GM18508 (cell line): ENCODE measurements around the gene OAS2.

Experiments used
- ATAC-seq: cut with Tn5 transposase; IDR thresholded peaks from one replicate; pipeline ENCODE4 v1.9.1; 2021; ENCODE audit warnings: moderate number of reproducible peaks; ENCODE audit not compliant: insufficient read depth, unreplicated experiment

OAS2 gene

GRCh38 chr12:113007166-113007565, 28.8 kb downstream of the OAS2 start:
- no peak for ATAC-seq

GRCh38 chr12:113010701-113011100, 32.4 kb downstream of the OAS2 start:
- no peak for ATAC-seq

- no peak for ATAC-seq
These were observed 36.2 kb downstream of the OAS2 start for GRCh38 chr12:113014565-113014964.

- ATAC-seq, result no peak
These were observed 38.5 kb downstream of the OAS2 start for GRCh38 chr12:113016796-113017195.

- no peak for ATAC-seq
These were observed 40.7 kb downstream of the OAS2 start for GRCh38 chr12:113019025-113019424.

- ATAC-seq, result no peak
These were observed 43.2 kb downstream of the OAS2 start for GRCh38 chr12:113021500-113021899.

- no peak for ATAC-seq
These were observed 44.4 kb downstream of the OAS2 start for GRCh38 chr12:113022563-113023297.

- no peak for ATAC-seq
These were observed 49.4 kb downstream of the OAS2 start for GRCh38 chr12:113027726-113028125.

GRCh38 chr12:113030875-113031525, 52.7 kb downstream of the OAS2 start:
- ATAC-seq, result no peak

GRCh38 chr12:113039911-113040445, 61.7 kb downstream of the OAS2 start:
- ATAC-seq, result no peak

- ATAC-seq, result no peak
These were observed 62.4 kb downstream of the OAS2 start for GRCh38 chr12:113040722-113041171.

GRCh38 chr12:113041560-113041959, 63.2 kb downstream of the OAS2 start:
- ATAC-seq, result no peak

- no peak for ATAC-seq
These were observed 64.9 kb downstream of the OAS2 start for GRCh38 chr12:113043240-113043639.

GRCh38 chr12:113044516-113044915, 66.2 kb downstream of the OAS2 start:
- no peak for ATAC-seq

GRCh38 chr12:113048716-113049127, 70.4 kb downstream of the OAS2 start:
- no peak for ATAC-seq

- ATAC-seq, result no peak
These were observed 71.8 kb downstream of the OAS2 start for GRCh38 chr12:113049976-113050742.

GRCh38 chr12:113050795-113051194, 72.5 kb downstream of the OAS2 start:
- no peak for ATAC-seq

- no peak for ATAC-seq
These were observed 73.4 kb downstream of the OAS2 start for GRCh38 chr12:113051759-113052158.

- ATAC-seq, result no peak
These were observed 74.0 kb downstream of the OAS2 start for GRCh38 chr12:113052326-113052725.

- ATAC-seq, result no peak
These were observed 76.7 kb downstream of the OAS2 start for GRCh38 chr12:113054948-113055486.
